ENCODE data around the gene DPYSL4. TPM values are rescaled to one million over a fixed set of nuclear protein-coding genes. Genes with fewer than 3 reads are reported as not detected.

The DPYSL4 gene
- total RNA-seq, 2 donors from 2014 or later, result 4.8 to 9.9 TPM

GRCh38 chr10:132145002-132145401, 41.7 kb upstream of the DPYSL4 start:
- ATAC-seq (replicated peaks in 1 of 2) (no peak), DNase-seq (no peak)
- no peaks in the 10 kb centered on the region for H3K36me3 Mint-ChIP-seq (ENCODE audit: insufficient read depth in 2 of 2)
- no peaks in the 10 kb centered on the region for H3K4me1 Mint-ChIP-seq (ENCODE audit: low read depth)
- no peaks in the 10 kb centered on the region for H3K9me3 Mint-ChIP-seq
- H3K27me3 Mint-ChIP-seq (ENCODE audit: low read depth), result no peaks in the 10 kb centered on the region
- H3K4me3 Mint-ChIP-seq, result no peak overlapping the region
- H3K27ac Mint-ChIP-seq, result no peak overlapping the region

GRCh38 chr10:132145521-132146185, 41.1 kb upstream of the DPYSL4 start:
- no peak for ATAC-seq (replicated peaks in 1 of 2)
- DNase-seq, result no peak
- H3K4me3 Mint-ChIP-seq, result no peak overlapping the region

GRCh38 chr10:132146271-132146671, 40.5 kb upstream of the DPYSL4 start:
- ATAC-seq (replicated peaks in 1 of 2) (no peak), DNase-seq (no peak)
- H3K9me3 Mint-ChIP-seq, result no peaks in the 10 kb centered on the region
- H3K27ac Mint-ChIP-seq, result no peak overlapping the region
- no peak overlapping the region for H3K4me3 Mint-ChIP-seq
- H3K4me1 Mint-ChIP-seq (ENCODE audit: low read depth), result no peaks in the 10 kb centered on the region
- H3K36me3 Mint-ChIP-seq (ENCODE audit: insufficient read depth in 2 of 2), result no peaks in the 10 kb centered on the region
- H3K27me3 Mint-ChIP-seq (ENCODE audit: low read depth), result no peaks in the 10 kb centered on the region

More at GRCh38 chr10:132145521-132146185, 41.1 kb upstream of the DPYSL4 start:
- Mint-ChIP-seq H3K4me1 (ENCODE audit: low read depth) (no peaks in the 10 kb centered on the region), H3K9me3 (no peaks in the 10 kb centered on the region), H3K36me3 (ENCODE audit: insufficient read depth in 2 of 2) (no peaks in the 10 kb centered on the region), H3K27me3 (ENCODE audit: low read depth) (no peaks in the 10 kb centered on the region), H3K27ac (no peak overlapping the region)

GRCh38 chr10:132146941-132147915, 39.5 kb upstream of the DPYSL4 start:
- ATAC-seq (replicated peaks in 1 of 2) (no peak), DNase-seq (no peak)
- Mint-ChIP-seq H3K36me3 (ENCODE audit: insufficient read depth in 2 of 2) (no peaks in the 10 kb centered on the region), H3K27me3 (ENCODE audit: low read depth) (no peaks in the 10 kb centered on the region), H3K27ac (no peak overlapping the region), H3K9me3 (no peaks in the 10 kb centered on the region), H3K4me1 (ENCODE audit: low read depth) (no peaks in the 10 kb centered on the region), H3K4me3 (no peak overlapping the region)

GRCh38 chr10:132148261-132149251, 38.2 kb upstream of the DPYSL4 start:
- Mint-ChIP-seq H3K4me1 (ENCODE audit: low read depth) (no peaks in the 10 kb centered on the region), H3K36me3 (ENCODE audit: insufficient read depth in 2 of 2) (no peaks in the 10 kb centered on the region), H3K27ac (no peak overlapping the region), H3K4me3 (no peak overlapping the region), H3K9me3 (no peaks in the 10 kb centered on the region), H3K27me3 (ENCODE audit: low read depth) (no peaks in the 10 kb centered on the region)
- no peak for DNase-seq
- ATAC-seq (replicated peaks in 1 of 2), result no peak

- no peak for ATAC-seq (replicated peaks in 1 of 2)
- H3K4me1 Mint-ChIP-seq (ENCODE audit: low read depth), result no peaks in the 10 kb centered on the region
- no peaks in the 10 kb centered on the region for H3K9me3 Mint-ChIP-seq
- DNase-seq, result no peak
- H3K4me3 Mint-ChIP-seq, result no peak overlapping the region
- H3K27ac Mint-ChIP-seq, result no peak overlapping the region
- H3K36me3 Mint-ChIP-seq (ENCODE audit: insufficient read depth in 2 of 2), result no peaks in the 10 kb centered on the region
- H3K27me3 Mint-ChIP-seq (ENCODE audit: low read depth), result no peaks in the 10 kb centered on the region
Measured at GRCh38 chr10:132149271-132149670, 37.5 kb upstream of the DPYSL4 start.

- Mint-ChIP-seq H3K4me3 (no peak overlapping the region), H3K36me3 (ENCODE audit: insufficient read depth in 2 of 2) (no peaks in the 10 kb centered on the region), H3K27ac (no peak overlapping the region), H3K27me3 (ENCODE audit: low read depth) (no peaks in the 10 kb centered on the region), H3K9me3 (no peaks in the 10 kb centered on the region), H3K4me1 (ENCODE audit: low read depth) (no peaks in the 10 kb centered on the region)
- ATAC-seq (replicated peaks in 1 of 2), result no peak
- no peak for DNase-seq
Measured at GRCh38 chr10:132149917-132150316, 36.8 kb upstream of the DPYSL4 start.

GRCh38 chr10:132150777-132151176, 36.0 kb upstream of the DPYSL4 start:
- H3K27ac Mint-ChIP-seq, result no peak overlapping the region
- no peaks in the 10 kb centered on the region for H3K4me1 Mint-ChIP-seq (ENCODE audit: low read depth)
- no peaks in the 10 kb centered on the region for H3K36me3 Mint-ChIP-seq (ENCODE audit: insufficient read depth in 2 of 2)
- no peaks in the 10 kb centered on the region for H3K27me3 Mint-ChIP-seq (ENCODE audit: low read depth)
- H3K9me3 Mint-ChIP-seq, result no peaks in the 10 kb centered on the region
- ATAC-seq (replicated peaks in 1 of 2) (no peak), DNase-seq (no peak)
- H3K4me3 Mint-ChIP-seq, result no peak overlapping the region

- H3K36me3 Mint-ChIP-seq (ENCODE audit: insufficient read depth in 2 of 2), result no peaks in the 10 kb centered on the region
- H3K4me1 Mint-ChIP-seq (ENCODE audit: low read depth), result no peaks in the 10 kb centered on the region
- no peak overlapping the region for H3K4me3 Mint-ChIP-seq
- H3K9me3 Mint-ChIP-seq, result no peaks in the 10 kb centered on the region
- DNase-seq, result no peak
- no peak overlapping the region for H3K27ac Mint-ChIP-seq
- ATAC-seq (replicated peaks in 1 of 2), result no peak
- no peaks in the 10 kb centered on the region for H3K27me3 Mint-ChIP-seq (ENCODE audit: low read depth)
Measured at GRCh38 chr10:132151286-132151950, 35.3 kb upstream of the DPYSL4 start.

GRCh38 chr10:132151951-132152505, 34.7 kb upstream of the DPYSL4 start:
- no peaks in the 10 kb centered on the region for H3K27me3 Mint-ChIP-seq (ENCODE audit: low read depth)
- no peaks in the 10 kb centered on the region for H3K9me3 Mint-ChIP-seq
- ATAC-seq (replicated peaks in 1 of 2) (no peak), DNase-seq (no peak)
- no peak overlapping the region for H3K4me3 Mint-ChIP-seq
- H3K4me1 Mint-ChIP-seq (ENCODE audit: low read depth), result no peaks in the 10 kb centered on the region
- H3K27ac Mint-ChIP-seq, result no peak overlapping the region
- no peaks in the 10 kb centered on the region for H3K36me3 Mint-ChIP-seq (ENCODE audit: insufficient read depth in 2 of 2)

GRCh38 chr10:132152896-132153580, 33.7 kb upstream of the DPYSL4 start:
- no peak overlapping the region for H3K27ac Mint-ChIP-seq
- H3K36me3 Mint-ChIP-seq (ENCODE audit: insufficient read depth in 2 of 2), result no peaks in the 10 kb centered on the region
- no peak overlapping the region for H3K4me3 Mint-ChIP-seq
- ATAC-seq (replicated peaks in 1 of 2) (peak in 1 of 2 donors; percentile 8), DNase-seq (no peak)
- H3K4me1 Mint-ChIP-seq (ENCODE audit: low read depth), result peaks cover 1% of the 10 kb centered on the region
- no peaks in the 10 kb centered on the region for H3K9me3 Mint-ChIP-seq
- no peaks in the 10 kb centered on the region for H3K27me3 Mint-ChIP-seq (ENCODE audit: low read depth)

Data from activated T-cell treated with anti-CD3 and anti-CD28 coated beads, Interleukin-2, amount 50 U/mL, for 72 hours (primary cell).